Activated naive CD4-positive, alpha-beta T cell (primary cell): ENCODE data around the gene DCAF8L2.
"Not testable (repeated sequence)": the region's sequence is repeated elsewhere in the genome, so short reads cannot be mapped to it uniquely, and the experiment has no call there.

Source experiments
- DNase-seq, 4 experiments: peaks; one replicate each; lab custom pipeline; 2025; lab: John Stamatoyannopoulos, UW

DCAF8L2 gene

DNA sequence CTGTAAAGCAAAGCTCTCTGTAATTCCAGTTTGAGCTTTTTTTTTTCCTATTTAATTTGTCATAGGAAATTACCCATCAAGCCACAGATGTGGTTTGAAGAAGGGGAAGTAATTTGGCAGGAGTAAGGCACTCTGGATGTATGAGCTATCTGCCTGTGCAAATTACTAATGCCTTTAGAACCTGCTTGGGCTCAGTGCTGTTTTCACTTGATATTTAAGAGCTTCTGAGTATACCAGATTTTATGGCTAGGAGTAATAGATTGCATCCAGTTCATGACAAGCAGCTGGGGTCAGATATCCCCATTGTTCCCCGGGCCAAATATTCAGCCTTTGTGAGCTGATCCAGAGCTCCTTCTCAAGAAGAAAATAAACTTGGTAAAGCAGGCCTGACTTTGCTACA is 89.1 kb downstream of the DCAF8L2 start:
- DNase-seq: no peak

DNA sequence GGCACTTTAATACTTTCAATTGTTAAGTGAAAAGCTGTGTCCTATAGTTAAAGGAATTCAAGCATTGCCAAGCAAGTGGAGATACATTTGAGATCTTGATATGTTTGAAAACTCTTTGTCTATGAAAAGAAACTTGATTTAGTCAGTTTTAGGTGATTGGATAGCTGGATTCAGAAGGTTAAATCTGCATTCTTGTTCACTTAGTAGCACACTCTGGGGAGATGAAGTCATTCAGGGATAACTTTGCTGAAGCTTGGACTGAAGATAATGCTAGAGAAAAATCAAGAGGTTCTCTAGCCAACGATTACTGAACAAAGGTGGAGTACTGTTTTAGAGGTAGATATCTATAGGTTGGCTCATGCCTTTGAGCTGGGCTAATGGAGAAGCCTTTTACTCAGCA is 90.6 kb downstream of the DCAF8L2 start:
- no peak for DNase-seq

- not testable (repeated sequence) for DNase-seq
These were observed 93.5 kb downstream of the DCAF8L2 start for GRCh38 chrX:27683566-27684208.

GRCh38 chrX:27694667-27695066 is 104.5 kb downstream of the DCAF8L2 start:
- no peak for DNase-seq

DNA sequence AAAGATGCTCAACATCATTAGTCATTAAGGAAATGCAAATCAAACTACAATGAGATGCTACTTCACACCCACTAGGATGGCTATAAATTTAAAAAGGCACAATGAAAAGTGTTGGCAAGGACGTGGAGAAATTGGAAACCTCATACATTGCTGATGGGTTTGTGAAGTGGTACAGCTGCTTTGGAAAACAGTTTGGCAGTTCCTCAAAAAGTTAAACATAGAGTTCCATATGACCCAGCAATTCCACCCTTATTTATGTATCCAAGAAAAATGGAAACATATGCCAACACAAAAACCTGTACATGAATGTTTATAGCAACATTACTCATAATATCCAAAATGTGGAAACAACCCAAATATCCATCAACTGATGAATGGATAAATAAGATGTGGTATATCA is 116.4 kb downstream of the DCAF8L2 start:
- DNase-seq: no peak

DNA sequence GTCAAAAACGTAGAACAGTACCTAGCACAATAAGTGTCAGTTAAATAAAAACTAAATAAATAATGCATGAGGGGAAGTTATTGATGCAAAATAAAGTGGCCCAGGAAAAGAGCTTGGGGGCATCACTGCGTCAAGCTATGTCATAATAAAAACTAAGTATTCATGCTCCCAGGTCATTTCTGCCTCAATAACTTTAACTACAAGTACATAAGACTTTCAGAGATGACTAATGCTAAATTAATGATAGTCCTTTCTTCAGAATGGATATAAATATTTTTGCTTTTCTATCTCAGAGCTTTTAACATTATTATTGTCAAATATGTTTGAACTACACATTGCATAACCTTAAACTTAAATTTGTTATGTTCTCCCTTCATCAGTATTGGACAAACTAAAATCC is 125.5 kb downstream of the DCAF8L2 start:
- no peak for DNase-seq

GRCh38 chrX:27728291-27728690 is 138.1 kb downstream of the DCAF8L2 start:
- DNase-seq: no peak

DNA sequence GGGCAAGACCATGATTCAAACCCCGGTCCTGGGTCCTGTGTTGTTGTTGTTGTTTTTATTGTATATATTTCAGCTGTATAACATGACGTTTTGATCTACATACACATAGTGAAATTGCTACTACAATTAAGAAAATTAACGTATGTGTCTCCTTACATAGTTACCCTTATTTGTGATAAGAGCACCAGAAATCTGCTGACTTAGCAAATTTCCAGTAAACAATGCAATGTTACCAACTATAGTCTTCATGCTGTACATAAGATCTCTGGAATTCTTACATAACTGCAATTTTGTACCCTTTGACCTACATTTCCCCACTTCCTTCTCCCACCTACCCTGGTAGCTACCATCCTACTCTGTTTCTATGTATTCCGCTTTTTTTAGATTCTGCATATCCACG is 141.8 kb downstream of the DCAF8L2 start:
- no peak for DNase-seq

GRCh38 chrX:27735914-27736313 is 145.8 kb downstream of the DCAF8L2 start:
- DNase-seq: no peak

DNA sequence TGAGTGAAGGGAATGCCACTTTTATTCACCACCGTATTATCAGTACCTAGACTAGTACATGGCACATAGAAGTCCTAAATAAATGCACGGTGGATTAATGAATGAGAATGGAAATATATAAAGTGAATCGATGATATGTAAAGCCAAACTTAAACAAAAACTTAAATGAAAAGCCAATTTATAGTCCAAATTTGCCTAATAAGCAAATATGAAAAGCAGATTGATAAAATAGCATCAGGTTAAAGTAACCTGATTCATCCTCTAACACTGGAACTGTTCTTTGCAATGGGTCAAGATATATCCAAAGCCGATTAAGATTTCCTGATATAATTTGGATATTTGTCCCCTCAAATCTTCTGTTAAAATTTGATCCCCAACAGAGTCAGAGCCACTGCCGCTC is 150.8 kb downstream of the DCAF8L2 start:
- DNase-seq: no peak

- DNase-seq: not testable (repeated sequence)
These were observed 153.4 kb downstream of the DCAF8L2 start for GRCh38 chrX:27743521-27743920.

GRCh38 chrX:27746516-27746915 is 156.4 kb downstream of the DCAF8L2 start:
- no peak for DNase-seq

DNA sequence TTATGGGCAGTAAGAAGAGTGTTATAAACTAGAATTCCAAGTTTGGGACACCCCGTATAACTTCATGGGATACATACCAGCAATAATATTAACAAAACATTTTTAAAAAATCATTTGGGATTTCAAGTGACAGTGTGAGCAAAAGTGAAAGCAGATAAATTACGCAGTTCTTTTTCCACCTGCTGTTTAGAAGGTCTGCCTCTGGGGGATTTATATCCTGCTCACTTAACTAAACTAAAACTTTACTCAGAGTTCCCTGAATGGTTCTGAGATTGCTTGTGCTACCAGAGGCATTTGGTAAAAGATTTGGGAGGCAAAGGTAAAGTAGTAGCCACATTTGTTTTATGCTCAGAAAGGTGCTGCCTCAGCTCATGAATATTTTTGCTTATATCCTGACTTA is 160.2 kb downstream of the DCAF8L2 start:
- DNase-seq: not testable (repeated sequence)

DNA sequence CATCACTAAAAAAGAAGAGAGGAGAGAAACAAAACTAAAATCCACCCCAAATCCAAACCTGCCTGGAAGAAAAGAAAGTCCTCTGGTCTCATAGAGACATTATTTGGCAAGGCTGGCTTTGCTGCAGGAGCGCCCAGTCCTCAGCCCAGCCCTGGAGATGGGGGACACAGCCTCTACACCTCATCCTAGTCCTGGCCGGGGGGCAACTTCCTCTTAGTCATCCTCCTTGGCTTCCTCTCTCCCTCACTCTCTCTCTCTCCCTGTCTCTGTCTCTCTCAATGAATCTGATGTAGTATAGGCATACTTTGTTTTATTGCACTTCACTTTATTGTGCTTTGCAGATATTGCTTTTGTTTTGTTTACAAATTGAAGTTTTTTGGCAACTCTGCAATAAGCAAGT is 161.8 kb downstream of the DCAF8L2 start:
- DNase-seq: no peak

- DNase-seq: no peak
These were observed 175.6 kb downstream of the DCAF8L2 start for GRCh38 chrX:27765718-27766117.

DNA sequence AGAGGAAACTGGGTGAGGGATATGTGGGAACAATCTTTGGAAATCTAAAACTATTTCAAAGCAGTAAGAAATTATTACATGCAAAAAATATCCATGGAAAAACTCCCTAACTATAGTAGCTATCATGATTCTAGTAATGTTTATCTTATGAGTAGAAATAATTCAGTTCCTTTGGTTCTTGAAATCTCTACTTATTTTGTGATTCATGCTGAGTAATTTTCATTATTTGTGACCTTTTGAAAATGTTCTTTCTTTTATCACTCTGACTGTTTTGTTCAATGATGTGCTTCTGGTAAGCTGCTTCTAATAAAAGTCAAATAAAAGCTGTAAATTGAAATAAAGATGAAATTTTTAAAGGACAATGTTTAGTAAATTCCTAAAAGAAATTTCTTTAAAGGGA is 177.2 kb downstream of the DCAF8L2 start:
- DNase-seq: no peak

- no peak for DNase-seq
These were observed 185.8 kb downstream of the DCAF8L2 start for GRCh38 chrX:27775984-27776383.

- DNase-seq: no peak
These were observed 206.6 kb downstream of the DCAF8L2 start for GRCh38 chrX:27796640-27797257.

GRCh38 chrX:27797575-27797974 is 207.4 kb downstream of the DCAF8L2 start:
- no peak for DNase-seq
